GM23338 (cell line): ENCODE data around the gene NLRC5. TPM values are rescaled to one million over a fixed set of nuclear protein-coding genes. Genes with fewer than 3 reads are reported as not detected.

Experiments
- CREB1 ChIP-seq: fragments of 250-450 bp; sonication (Bioruptor Pico); IDR thresholded peaks from 2 replicates; pipeline ENCODE4 v1.5.0; 2020; ENCODE audit warnings: low read depth, mild to moderate bottlenecking, moderate library complexity
- EZH2 ChIP-seq: fragments of 200-600 bp; sonication (generic); IDR thresholded peaks from one replicate; pipeline ENCODE4 v1.8.0; 2017; ENCODE audit warnings: antibody characterized with exemption, mild to moderate bottlenecking, low read depth; ENCODE audit not compliant: unreplicated experiment
- JUNB ChIP-seq: IDR thresholded peaks from one replicate; pipeline ENCODE4 v1.6.1; 2016; ENCODE audit warnings: antibody characterized with exemption; ENCODE audit not compliant: unreplicated experiment
- NANOG ChIP-seq: IDR thresholded peaks from 2 replicates; pipeline ENCODE4 v1.6.1; 2016; ENCODE audit warnings: antibody characterized with exemption, borderline replicate concordance
- REST ChIP-seq: IDR thresholded peaks from one replicate; pipeline ENCODE4 v1.6.1; 2018; ENCODE audit warnings: antibody characterized with exemption; ENCODE audit not compliant: unreplicated experiment
- ZNF462 ChIP-seq: fragments of 250-450 bp; sonication (Bioruptor Pico); IDR thresholded peaks from 2 replicates; pipeline ENCODE4 v1.5.0; 2020; ENCODE audit warnings: mild to moderate bottlenecking, moderate library complexity
- polyA plus RNA-seq: library from polyadenylated mRNA; unstranded; fragments of >200 nt; fragmentation: Nextera tagmentation; extraction: Ambion mirVana; gene quantifications from 2 replicates; pipeline ENCODE4 v1.2.1, GENCODE V29; 2016
- total RNA-seq: library from RNA; depleted of rRNA; stranded (reverse); fragments of >200 nt; shearing (Covaris generic); gene quantifications from 2 replicates; pipeline ENCODE4 v1.2.3, GENCODE V29; 2014

Gene NLRC5
- total and polyA plus RNA-seq, 2 experiments from 2014 or later: 2.3 to 3.9 TPM

GRCh38 chr16:57060323-57061083, 71.1 kb downstream of the NLRC5 start (continued):
- TF ChIP-seq REST (no peak), ZNF462 (CRISPR knock-in tag) (no peak), CREB1 (CRISPR knock-in tag) (no peak), NANOG (no peak), JUNB (no peak), EZH2 (no peak)
